Activated T-helper 1 cell treated with Interleukin-2 at 50 U/mL for 16 hours (primary cell): ENCODE results near the gene SAC3D1.

Experiments used
- DNase-seq: peaks from one replicate; pipeline ENCODE4 v3.0.0-alpha.2; 2020; ENCODE audit warnings: low read depth

Gene SAC3D1

DNA sequence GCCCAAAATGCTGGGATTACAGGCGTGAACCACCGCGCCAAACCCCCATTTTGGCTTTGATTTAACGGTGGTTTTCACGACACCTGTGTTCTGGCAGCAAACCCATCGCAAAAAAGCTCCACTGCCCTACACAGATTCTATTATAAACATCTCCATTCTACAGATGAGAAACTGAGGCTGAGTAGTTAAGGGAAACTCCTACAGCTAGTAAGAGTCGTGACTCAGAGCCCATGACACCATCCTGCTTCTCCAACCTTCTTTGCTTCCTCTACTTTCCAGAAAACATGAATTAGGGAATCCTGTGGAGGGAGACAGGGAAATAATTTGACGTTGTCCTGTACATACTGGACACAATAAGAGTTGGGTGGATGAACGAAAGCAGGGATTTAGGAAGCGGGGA lies 14.2 kb upstream of the SAC3D1 start:
- no peak for DNase-seq

DNA sequence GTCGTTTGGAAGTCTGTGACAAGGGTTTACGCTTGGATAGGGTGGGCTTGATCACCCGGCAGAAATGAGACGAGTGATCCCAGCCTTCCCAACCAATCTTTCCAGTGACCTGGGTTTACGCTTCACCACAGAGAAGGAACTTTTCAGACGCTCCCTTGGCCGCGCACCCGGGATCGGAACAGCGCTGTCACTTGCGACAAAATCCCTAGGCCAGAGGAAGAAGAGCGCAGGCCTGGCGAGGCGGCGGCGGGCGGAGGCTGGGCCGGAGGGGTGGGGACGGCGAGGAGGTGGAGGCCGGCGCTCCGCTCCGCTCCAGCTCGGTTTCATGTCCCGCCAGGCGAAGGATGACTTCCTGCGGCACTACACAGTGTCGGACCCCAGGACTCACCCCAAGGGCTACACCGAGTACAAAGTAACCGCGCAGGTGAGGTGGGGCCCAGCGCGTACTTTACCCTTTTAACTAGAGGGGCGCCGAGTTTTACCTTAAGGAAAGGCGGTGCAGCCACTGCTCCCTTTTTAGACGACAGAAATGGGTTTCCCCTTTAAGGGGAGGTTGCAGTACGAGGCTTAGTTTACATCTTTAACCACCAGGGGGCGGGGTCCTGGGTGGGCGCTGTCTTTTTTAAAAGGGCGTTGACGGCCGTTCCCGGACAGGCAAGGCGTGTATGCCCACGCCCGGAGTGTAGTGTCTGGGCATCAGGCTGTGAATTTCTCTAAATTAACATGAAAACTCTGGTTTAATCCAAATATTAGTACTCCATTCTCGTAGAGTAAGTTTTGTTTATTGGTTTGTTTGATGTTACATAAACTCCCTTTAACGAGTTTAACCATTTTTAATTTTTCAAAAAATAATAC lies 13.6 kb upstream of the SAC3D1 start, which contains the start of gene SNX15:
TSS of gene SNX15 (plus strand) at position 227 of the 855 bp plus-strand sequence. CDS start at position 326, 99 bp downstream.
- peak; percentile 77 for DNase-seq

DNA sequence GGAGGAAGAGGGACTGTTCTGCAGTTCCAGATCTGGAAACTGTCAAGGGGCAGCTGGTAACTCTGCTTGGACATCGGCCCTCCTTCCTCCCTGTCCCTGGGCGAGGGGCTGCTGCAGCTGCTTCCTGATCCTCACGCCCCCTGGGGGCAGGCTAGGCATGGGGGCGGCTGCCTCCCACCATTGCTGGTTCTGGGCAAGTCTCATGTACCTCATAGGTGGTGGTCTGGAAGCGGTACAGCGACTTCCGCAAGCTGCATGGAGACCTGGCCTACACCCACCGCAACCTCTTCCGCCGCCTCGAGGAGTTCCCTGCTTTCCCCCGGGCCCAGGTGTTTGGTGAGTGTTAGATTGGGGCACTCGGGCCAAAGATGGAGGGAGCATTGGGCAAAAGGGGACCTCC lies 8.8 kb upstream of the SAC3D1 start:
- no peak for DNase-seq

DNA sequence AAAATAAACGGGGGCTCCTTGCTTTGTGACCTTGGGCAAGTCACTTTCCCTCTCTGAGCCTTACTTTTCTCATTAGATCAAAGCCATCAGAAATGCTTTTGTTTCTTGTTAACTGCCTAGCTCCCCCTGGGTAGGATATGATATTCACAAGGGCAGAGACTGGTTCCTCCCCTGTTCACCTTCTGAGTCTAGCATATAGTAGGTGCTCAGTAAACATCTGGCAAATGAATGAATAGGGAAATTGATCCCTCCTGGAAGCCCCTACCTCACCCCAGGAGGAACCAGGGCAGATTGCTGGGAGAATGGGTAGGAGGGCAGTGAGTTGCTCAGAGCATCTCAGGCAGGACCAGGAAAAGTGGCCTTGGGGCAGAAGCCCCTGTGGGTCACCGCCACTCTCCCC lies 6.6 kb upstream of the SAC3D1 start:
- DNase-seq, result no peak

DNA sequence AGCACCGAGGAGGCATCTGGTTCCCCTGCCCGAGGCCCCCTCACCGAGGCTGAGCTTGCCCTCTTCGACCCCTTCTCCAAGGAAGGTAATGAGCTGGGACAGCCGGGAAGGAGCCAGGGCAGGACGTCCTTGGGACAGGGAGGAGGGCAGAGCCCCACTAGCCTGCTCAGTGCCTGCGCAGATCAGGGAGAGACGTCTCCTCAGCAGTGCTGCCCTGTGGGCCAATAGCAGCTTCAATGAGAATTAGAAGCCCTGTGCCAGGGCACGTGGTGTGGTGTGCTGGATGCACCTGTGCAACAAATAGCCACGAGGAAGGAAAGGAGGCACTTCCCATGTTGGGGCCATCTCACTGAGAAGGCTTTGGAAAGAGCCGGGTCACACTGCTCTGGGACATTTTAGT lies 5.4 kb upstream of the SAC3D1 start:
- no peak for DNase-seq

DNA sequence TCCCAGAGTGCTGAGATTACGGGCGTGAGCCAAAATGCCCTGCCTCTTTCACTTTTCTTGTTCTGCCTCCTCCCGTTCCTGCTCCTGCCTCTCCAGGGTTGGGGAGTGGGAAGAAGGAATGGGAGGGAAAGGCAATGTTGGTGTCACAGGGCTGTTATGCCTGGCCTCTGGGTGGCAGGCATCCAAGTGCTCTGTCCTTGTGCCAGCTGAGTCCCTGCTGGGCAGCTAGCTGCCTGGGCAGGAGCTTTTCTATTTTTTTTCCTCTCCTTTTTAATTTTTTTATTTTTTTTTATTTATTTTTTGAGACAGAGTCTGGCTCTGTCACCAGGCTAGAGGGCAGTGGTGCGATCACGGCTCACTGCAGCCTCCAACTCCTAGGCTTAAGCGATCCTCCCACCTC lies 4.1 kb upstream of the SAC3D1 start:
- DNase-seq, result no peak

DNA sequence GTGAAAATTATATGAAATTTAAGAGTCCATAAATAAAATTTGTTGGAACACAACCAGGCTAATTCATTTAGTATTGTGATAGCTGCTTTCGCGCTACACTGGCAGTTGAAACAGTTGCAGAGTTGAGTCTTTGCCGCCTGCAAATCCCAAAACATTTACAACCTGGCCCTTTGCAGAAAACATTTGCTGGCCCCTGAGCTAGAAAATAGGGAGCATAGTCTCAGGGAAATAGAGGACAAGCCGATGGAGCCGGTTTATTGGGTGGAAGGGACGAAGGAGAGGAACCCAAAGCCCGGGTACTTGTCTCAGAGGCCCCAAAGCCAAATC lies 527 bp upstream of the SAC3D1 start:
- no peak for DNase-seq

DNA sequence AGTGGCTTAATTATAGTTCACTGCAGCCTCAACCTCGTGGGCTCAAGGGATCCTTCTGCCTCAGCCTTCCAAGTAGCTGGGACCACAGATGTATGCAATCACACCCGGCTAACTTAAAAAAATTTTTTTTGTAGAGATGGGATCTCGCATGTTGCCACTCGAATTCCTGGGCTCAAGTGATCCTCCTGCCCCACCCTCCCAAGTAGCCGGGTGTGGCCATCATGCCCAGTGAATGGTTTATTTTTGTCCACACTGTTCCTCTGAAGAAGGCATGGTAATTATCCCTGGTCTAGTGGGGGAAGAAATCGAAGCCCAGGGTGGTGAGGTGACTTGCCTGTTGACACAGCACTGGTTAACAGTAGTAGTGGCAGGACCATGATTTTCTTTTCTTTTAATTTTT lies 1.9 kb downstream of the SAC3D1 start:
- DNase-seq, result no peak

DNA sequence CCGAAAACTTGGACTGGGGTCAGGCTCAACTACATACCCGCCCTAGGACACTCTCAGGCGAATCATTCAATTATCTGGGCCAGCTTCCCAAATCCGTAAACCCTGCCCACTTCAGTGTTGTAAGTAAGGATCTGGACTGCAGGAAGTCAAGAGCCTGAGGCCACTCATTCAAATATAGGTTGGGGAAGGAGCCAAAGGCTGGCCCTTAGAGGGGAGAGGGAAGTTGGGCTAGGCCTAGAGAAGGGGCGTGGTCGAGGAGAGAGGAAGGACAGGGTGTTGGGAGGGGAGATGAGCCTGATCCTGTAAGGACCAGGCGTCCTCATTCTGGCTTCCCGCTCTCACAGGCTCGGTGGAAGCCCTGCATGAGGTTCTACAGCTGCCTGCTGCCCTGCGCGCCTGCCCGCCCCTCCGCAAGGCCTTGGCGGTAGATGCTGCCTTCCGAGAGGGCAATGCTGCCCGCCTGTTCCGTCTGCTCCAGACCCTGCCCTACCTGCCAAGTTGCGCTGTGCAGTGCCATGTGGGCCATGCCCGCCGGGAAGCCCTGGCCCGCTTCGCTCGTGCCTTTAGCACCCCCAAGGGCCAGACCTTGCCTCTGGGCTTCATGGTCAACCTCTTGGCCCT lies 3.0 kb downstream of the SAC3D1 start:
- DNase-seq, result no peak

DNA sequence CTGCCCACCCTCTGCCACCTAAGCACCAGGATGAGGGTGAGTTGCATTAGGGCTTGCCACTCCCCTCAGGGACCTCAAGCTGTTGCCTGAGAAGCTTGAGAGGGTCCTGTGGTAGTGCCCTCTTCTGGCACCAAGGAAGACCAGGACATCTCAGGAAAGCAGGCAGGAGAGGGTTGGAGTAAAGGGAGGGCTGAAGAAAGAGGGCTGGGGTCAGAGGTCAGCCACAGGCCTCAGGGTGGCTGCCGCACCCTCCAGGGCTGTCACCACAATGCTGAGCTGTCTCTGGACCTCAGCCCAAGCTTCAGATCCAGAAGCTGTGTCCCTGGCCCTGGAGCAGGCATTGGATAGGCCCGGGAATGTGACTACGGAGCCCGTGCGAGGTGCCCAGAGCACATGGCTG lies 4.1 kb downstream of the SAC3D1 start:
- no peak for DNase-seq

DNA sequence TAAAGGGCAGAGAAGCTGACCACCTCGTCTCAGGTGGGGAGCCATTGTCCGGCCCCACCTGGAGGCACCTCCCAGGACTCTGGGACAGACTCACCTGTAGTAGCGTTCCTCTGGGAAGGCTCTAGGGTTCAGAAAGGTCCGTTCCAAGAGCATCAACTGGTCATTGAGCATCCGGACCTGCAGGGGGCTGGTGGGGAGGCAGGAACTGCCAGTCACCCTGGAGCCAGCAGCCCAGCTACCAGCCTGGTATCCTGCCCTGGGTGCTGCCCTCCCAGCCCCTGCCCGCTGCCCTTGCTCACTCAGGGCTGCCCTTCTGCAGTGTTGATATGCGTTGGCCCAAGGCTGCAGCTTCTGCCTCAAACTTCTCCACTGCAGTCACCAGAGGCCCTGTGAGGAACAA lies 4.7 kb downstream of the SAC3D1 start:
- DNase-seq, result no peak

DNA sequence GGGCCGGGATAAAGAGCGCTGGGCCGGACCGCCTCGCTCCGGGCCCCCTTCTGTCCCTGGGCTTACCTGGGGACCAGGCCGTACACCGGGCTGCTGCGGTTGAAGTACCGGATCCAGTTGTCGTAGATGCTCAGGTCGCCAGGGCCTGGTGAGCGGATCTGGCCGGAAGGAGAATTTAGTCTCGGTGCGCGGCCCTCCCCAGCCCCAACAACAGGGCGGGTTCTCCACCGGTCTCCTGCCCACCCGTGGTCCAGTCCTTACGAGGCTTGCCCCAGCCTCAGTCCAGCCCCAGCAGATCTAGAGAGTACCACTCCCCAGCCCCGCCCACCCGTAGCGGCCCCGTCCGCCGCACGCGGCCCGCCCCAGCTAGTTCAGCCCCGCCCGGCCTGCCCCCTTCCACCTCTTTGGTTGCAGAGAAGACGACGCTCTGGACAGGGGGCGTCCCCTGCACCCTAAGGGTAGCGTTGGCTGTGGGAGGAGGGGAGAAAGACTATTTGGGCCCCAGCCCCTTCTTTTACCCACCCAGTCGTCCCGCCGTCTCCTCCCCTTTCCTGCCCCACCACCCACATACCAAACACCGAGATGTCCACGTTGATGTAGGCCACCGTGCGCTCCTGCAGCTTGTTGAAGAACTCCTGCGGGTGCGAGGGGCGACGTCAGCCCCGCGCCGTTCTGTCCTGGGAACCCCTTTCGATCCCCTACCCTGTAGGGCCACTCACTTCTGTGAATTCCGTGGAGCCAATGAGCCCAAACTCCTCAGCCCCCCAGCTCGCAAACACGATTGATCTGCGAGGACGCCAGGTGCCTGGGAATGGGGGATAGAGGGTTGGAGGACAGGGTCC lies 6.8 kb downstream of the SAC3D1 start:
- no peak for DNase-seq

DNA sequence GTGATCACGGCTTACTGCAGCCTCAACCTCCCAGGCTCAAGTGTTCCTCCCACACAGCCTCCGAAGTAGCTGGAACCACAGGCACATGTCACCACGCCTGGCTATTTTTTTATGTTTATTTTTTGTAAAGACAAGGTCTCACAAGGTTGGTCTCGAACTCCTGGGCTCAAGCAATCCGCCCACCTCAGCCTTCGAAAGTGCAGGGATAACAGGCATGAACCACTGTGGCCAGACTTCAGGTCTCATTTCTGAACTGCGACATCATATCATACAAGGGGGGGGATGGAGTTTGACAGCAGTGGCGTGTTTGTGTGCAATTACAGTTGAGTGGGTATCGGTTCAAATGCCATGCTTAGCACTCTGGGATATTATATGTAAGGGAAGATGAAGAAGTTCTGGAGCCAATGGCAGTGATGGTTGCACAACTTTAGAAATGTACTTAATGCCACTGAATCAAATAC lies 10.4 kb downstream of the SAC3D1 start:
- no peak for DNase-seq

DNA sequence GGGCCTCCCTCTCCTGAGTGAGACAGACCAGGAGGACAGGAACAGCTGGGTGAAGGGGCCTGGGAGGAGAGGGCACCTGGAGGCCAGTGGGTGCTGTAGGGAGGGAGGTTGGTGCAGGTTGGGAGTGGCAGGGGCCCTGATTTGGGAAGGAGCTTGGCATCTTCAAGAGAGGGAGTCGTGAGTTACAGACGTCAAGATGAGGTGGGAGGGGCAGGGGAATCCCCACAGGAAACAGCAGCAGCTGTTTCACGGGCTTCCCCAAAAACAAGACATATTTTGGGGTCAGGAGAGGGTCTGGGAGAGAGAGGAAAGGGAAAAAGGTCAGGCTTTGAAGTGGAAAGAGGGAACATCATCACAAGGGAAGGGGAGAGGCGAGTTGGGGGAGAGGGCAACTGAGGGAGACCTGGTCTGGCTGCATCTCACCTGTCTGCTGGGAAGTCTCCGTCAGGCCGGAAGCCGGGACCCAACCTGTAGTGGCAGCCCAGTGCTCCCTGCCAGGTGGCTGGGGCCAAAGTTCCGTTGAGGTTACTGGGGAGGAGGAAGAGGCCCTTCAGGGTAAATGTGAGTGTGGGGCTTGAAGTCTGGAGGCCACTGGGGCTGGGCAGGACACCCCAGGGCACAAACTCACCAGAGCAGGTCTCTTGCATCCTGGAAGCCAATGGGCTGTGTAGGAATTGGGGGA lies 13.0 kb downstream of the SAC3D1 start:
- no peak for DNase-seq

DNA sequence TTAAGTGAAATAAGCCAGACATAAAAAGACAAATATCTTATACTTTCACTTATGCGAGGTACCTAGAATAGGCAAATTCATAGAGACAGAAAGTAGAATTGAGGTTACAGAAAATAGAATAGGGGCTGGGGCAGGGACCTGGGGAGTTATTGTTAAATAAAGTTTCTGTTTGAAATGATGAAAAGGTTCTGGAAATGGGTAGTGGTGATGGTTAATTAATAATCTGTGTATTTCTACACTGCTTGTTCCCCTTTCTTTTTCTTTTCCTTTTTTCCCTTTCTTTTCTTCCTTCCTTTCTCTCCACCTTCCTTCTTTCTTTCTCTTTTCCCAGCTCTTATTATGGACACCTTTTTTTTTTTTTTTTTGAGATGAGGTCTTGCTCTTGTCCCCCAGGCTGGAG lies 14.5 kb downstream of the SAC3D1 start:
- DNase-seq, result no peak

DNA sequence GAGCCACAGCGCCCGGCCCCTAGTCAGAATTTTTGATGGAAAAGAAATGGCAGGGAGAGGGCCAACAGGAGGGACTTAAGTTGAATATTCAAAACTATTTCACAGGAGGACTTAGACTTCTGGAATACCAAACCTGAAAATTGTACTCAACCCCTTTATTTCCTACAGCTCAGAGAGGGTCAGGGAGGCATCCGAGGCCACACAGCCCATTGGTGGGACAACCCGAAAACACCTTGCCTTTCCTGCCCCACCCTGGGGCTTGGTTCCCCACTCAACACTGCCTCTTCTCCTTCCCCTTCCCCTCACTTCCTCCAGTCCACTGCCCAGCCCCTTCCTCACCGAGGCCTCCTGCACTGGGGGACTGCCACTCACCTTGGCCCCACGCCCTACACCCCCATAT lies 16.0 kb downstream of the SAC3D1 start:
- no peak for DNase-seq

DNA sequence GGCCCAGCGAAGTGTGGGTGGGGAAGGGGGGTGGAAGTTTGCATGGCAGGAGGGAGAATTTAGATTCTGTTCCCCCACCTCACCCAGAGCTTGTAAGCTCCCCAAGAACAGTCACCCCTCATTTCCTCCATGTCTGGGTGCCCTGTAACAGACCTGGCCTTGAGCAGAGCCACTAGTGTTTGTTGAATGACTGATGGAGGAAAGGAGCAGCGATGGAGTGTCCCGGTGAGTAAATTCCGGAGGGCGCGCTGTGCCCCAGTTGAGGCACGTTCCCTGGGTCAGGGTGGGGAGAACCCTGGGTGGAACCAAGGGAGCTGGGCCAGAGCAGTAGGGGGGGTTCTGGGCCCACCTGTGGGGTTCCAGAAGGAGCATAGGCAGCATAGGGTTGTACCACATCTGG lies 16.5 kb downstream of the SAC3D1 start:
- DNase-seq, result no peak

DNA sequence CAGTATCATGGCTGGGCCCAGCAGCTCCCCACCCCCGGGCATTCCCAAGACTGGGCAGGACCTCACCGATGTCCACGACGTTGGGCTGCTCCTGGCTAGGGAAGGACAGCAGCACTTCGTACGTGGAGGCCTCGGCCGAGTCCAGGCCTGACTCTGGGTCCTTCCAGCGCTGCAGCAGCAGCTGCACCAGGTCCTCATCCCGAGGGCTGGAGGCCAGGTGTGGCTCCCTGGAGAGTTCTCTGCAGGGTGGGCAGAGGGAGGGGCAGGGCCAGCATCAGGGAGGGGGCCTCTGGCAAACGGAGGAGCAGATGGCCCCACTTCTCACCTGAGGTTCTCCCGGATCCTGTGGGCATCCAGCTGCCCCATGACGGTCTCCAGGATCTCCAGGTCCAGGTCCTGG lies 17.0 kb downstream of the SAC3D1 start:
- no peak for DNase-seq

DNA sequence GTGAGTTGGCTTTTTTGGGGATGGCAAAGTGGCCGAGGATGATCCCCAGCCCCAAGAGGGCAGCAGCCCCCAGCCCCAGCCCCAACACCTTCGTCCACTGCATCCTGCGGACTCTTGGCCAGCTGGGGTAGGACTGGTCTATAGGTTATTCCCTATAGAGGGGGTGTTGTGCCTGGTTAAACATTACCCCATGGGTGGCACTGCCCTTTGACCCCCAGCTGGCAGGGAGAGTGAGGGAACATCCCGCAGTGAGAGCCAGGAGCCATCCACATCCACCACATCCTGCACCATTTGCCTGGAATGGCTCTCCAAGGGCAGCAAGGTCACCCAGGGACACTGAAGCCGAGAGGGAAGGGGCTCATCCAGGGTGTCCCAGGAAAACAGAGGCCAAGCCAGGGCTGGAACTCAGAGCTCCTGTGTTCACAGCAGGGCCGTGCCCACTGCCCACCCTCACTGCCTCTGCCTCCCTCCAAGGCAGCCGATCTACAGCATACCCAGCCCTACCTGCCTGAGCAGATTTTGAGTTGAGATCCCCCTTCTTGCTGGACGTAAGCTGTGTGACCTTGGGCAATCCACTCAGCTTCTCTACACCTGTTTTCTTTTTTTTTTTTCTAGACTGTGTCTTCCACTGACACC lies 17.5 kb downstream of the SAC3D1 start, which contains the start of gene NAALADL1:
TSS of gene NAALADL1 (minus strand) at position 135 of the 636 bp plus-strand sequence. CDS start at position 103, 32 bp downstream.
- DNase-seq, result no peak

DNA sequence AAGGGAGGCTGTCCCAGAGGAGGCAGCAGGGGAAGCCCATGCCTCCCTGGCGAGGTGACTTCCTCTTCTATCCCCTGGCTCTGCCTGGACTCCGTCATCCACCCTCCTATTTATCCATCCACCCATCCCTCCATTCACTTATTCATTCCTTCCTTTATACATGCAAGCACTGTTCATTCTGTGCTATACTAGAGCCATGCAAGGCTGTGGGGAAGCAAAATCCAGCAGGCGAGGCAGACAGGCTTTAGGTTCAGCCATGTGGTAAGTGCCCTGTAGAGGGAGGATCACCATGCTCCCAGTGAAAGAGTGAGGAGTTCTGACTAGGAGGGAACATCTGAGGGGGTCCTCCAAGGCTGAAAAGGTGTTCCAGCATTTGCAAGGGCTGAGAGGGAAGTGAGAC lies 18.5 kb downstream of the SAC3D1 start:
- DNase-seq, result no peak

DNA sequence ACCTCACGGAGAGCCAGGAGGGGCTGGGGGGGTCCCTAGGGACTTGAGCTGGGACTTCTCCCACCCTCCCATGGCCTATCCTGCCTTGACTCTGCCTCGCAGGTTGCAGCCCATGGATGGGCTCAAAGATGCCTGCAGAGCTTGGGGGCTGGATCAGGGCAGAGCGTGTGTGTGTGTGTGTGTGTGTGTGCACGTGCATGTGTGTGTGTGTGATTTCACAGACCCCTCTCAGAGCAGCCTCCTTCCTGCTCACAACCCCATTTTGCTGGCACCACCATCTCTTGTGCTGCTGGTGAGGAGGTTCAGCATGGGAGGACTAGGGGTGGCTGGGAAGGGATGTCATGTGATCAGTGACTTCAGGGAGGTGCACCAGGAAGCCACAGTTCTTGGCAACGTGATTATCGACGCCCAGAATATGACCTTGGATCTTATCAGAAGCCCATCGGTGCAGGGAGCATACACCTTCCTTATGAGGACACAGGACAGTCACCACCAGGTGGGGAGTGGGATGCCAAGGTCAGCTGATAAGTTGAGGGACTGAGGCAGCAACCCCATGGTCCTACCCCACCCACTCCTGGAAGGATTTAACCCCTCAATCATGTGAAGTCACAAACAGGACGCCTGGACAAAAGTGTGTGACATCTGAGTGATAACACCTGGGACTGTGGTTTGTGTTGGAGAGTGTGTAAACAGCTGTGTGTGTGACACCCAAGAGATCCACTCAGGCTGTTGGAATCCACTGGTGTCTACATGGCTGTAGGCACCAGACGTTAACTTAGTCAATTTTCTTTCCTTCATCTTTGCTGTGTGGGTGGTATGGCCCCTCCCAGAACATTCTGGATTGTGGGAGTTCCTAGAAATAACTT lies 19.2 kb downstream of the SAC3D1 start:
- DNase-seq, result no peak
